SK-N-MC (cell line): Measurements from ENCODE around the gene ALAD.

Experiments used
- EZH2 ChIP-seq: fragments of 200-600 bp; sonication (generic); IDR thresholded peaks from one replicate; pipeline ENCODE4 v1.6.1; 2017; ENCODE audit warnings: antibody characterized with exemption
- POLR2AphosphoS5 ChIP-seq: IDR thresholded peaks from 2 replicates; pipeline ENCODE4 v1.6.1; 2012; ENCODE audit warnings: mild to moderate bottlenecking, low read depth, low read length, borderline replicate concordance

GRCh38 chr9:113427629-113428028 is 26.5 kb upstream of the ALAD start:
- TF ChIP-seq POLR2AphosphoS5 (no peak), EZH2 (no peak)
